Measurements from ENCODE around the gene POFUT2.
A peak's percentile ranks its signal among the peaks of the same experiment; 100 is the strongest.

The POFUT2 gene

GRCh38 chr21:45280178-45280821, 7.4 kb downstream of the POFUT2 start:
- no peaks in the 10 kb centered on the region for H3K27me3 Mint-ChIP-seq
- peaks cover 18% of the 10 kb centered on the region for H3K36me3 Mint-ChIP-seq (ENCODE audit: low read depth)
- H3K4me1 Mint-ChIP-seq, result no peaks in the 10 kb centered on the region
- ATAC-seq, result no peak
- no peak overlapping the region for H3K27ac Mint-ChIP-seq
- H3K4me3 Mint-ChIP-seq, result no peak overlapping the region
- H3K9me3 Mint-ChIP-seq, result no peaks in the 10 kb centered on the region
- DNase-seq, result no peak

- no peak overlapping the region for H3K27ac Mint-ChIP-seq
These were observed 8.1 kb downstream of the POFUT2 start for GRCh38 chr21:45279446-45280177.

GRCh38 chr21:45278156-45278911, 9.4 kb downstream of the POFUT2 start:
- ATAC-seq (no peak), DNase-seq (no peak)
- H3K4me3 Mint-ChIP-seq, result no peak overlapping the region
- H3K36me3 Mint-ChIP-seq (ENCODE audit: low read depth), result peaks cover 12% of the 10 kb centered on the region
- no peaks in the 10 kb centered on the region for H3K27me3 Mint-ChIP-seq
- H3K27ac Mint-ChIP-seq, result no peak overlapping the region
- no peaks in the 10 kb centered on the region for H3K4me1 Mint-ChIP-seq
- no peaks in the 10 kb centered on the region for H3K9me3 Mint-ChIP-seq

More at GRCh38 chr21:45279446-45280177, 8.1 kb downstream of the POFUT2 start:
- Mint-ChIP-seq H3K4me1 (no peaks in the 10 kb centered on the region), H3K36me3 (ENCODE audit: low read depth) (peaks cover 12% of the 10 kb centered on the region), H3K9me3 (no peaks in the 10 kb centered on the region), H3K27me3 (no peaks in the 10 kb centered on the region), H3K4me3 (no peak overlapping the region)
- ATAC-seq, result no peak
- DNase-seq, result no peak

GRCh38 chr21:45277101-45278045, 10.3 kb downstream of the POFUT2 start:
- no peak overlapping the region for H3K27ac Mint-ChIP-seq
- H3K27me3 Mint-ChIP-seq, result no peaks in the 10 kb centered on the region
- H3K36me3 Mint-ChIP-seq (ENCODE audit: low read depth), result peaks cover 12% of the 10 kb centered on the region
- DNase-seq, result no peak
- H3K9me3 Mint-ChIP-seq, result no peaks in the 10 kb centered on the region
- H3K4me1 Mint-ChIP-seq, result no peaks in the 10 kb centered on the region
- no peak overlapping the region for H3K4me3 Mint-ChIP-seq
- ATAC-seq, result no peak

GRCh38 chr21:45276596-45276995, 11.1 kb downstream of the POFUT2 start:
- Mint-ChIP-seq H3K9me3 (no peaks in the 10 kb centered on the region), H3K4me1 (no peaks in the 10 kb centered on the region), H3K27me3 (no peaks in the 10 kb centered on the region), H3K36me3 (ENCODE audit: low read depth) (peaks cover 12% of the 10 kb centered on the region), H3K27ac (no peak overlapping the region), H3K4me3 (no peak overlapping the region)
- DNase-seq (no peak), ATAC-seq (no peak)

GRCh38 chr21:45270306-45270821, 17.3 kb downstream of the POFUT2 start:
- no peaks in the 10 kb centered on the region for H3K9me3 Mint-ChIP-seq
- H3K27ac Mint-ChIP-seq, result no peak overlapping the region
- DNase-seq (no peak), ATAC-seq (no peak)
- H3K36me3 Mint-ChIP-seq (ENCODE audit: low read depth), result peaks cover 15% of the 10 kb centered on the region
- no peaks in the 10 kb centered on the region for H3K27me3 Mint-ChIP-seq
- peaks cover 17% of the 10 kb centered on the region for H3K4me1 Mint-ChIP-seq
- no peak overlapping the region for H3K4me3 Mint-ChIP-seq

GRCh38 chr21:45269861-45270260, 17.8 kb downstream of the POFUT2 start:
- Mint-ChIP-seq H3K27me3 (no peaks in the 10 kb centered on the region), H3K9me3 (no peaks in the 10 kb centered on the region), H3K4me1 (peaks cover 17% of the 10 kb centered on the region), H3K27ac (no peak overlapping the region), H3K36me3 (ENCODE audit: low read depth) (peaks cover 15% of the 10 kb centered on the region), H3K4me3 (no peak overlapping the region)
- DNase-seq, result no peak
- ATAC-seq, result no peak

GRCh38 chr21:45267390-45267760, 20.3 kb downstream of the POFUT2 start:
- Mint-ChIP-seq H3K27ac (no peak overlapping the region), H3K4me1 (peaks cover 17% of the 10 kb centered on the region), H3K9me3 (no peaks in the 10 kb centered on the region), H3K27me3 (no peaks in the 10 kb centered on the region), H3K36me3 (ENCODE audit: low read depth) (peaks cover 22% of the 10 kb centered on the region), H3K4me3 (no peak overlapping the region)
- peak; percentile 0 for DNase-seq
- no peak for ATAC-seq

- Mint-ChIP-seq H3K27me3 (no peaks in the 10 kb centered on the region), H3K4me1 (peaks cover 17% of the 10 kb centered on the region), H3K27ac (peak overlapping the region; percentile 9), H3K36me3 (ENCODE audit: low read depth) (peaks cover 22% of the 10 kb centered on the region), H3K4me3 (no peak overlapping the region), H3K9me3 (no peaks in the 10 kb centered on the region)
- peak; percentile 39 for DNase-seq
- ATAC-seq, result peak; percentile 88
These were observed 20.9 kb downstream of the POFUT2 start for GRCh38 chr21:45266518-45267389.

GRCh38 chr21:45265721-45266517, 21.8 kb downstream of the POFUT2 start:
- Mint-ChIP-seq H3K36me3 (ENCODE audit: low read depth) (peaks cover 22% of the 10 kb centered on the region), H3K4me3 (no peak overlapping the region), H3K27me3 (no peaks in the 10 kb centered on the region), H3K4me1 (peaks cover 17% of the 10 kb centered on the region), H3K9me3 (no peaks in the 10 kb centered on the region), H3K27ac (no peak overlapping the region)
- ATAC-seq (no peak), DNase-seq (peak; percentile 3)

- H3K4me1 Mint-ChIP-seq, result peaks cover 17% of the 10 kb centered on the region
- no peaks in the 10 kb centered on the region for H3K27me3 Mint-ChIP-seq
- no peaks in the 10 kb centered on the region for H3K9me3 Mint-ChIP-seq
- H3K36me3 Mint-ChIP-seq (ENCODE audit: low read depth), result peaks cover 22% of the 10 kb centered on the region
- DNase-seq (no peak), ATAC-seq (no peak)
- no peak overlapping the region for H3K4me3 Mint-ChIP-seq
- H3K27ac Mint-ChIP-seq, result no peak overlapping the region
These were observed 22.7 kb downstream of the POFUT2 start for GRCh38 chr21:45264912-45265515.

- no peak overlapping the region for H3K27ac Mint-ChIP-seq
- no peaks in the 10 kb centered on the region for H3K9me3 Mint-ChIP-seq
- DNase-seq, result no peak
- ATAC-seq, result no peak
- no peak overlapping the region for H3K4me3 Mint-ChIP-seq
- H3K4me1 Mint-ChIP-seq, result peaks cover 17% of the 10 kb centered on the region
- H3K36me3 Mint-ChIP-seq (ENCODE audit: low read depth), result peaks cover 20% of the 10 kb centered on the region
- no peaks in the 10 kb centered on the region for H3K27me3 Mint-ChIP-seq
These were observed 23.4 kb downstream of the POFUT2 start for GRCh38 chr21:45264146-45264911.
